Measurements from ENCODE around the gene RNF144B.
"Not testable (repeated sequence)": the region's sequence is repeated elsewhere in the genome, so short reads cannot be mapped to it uniquely, and the experiment has no call there.

The RNF144B gene

GRCh38 chr6:18445228-18445627 lies 58.1 kb downstream of the RNF144B start:
- DNase-seq (ENCODE audit: low spot score): no peak

DNA sequence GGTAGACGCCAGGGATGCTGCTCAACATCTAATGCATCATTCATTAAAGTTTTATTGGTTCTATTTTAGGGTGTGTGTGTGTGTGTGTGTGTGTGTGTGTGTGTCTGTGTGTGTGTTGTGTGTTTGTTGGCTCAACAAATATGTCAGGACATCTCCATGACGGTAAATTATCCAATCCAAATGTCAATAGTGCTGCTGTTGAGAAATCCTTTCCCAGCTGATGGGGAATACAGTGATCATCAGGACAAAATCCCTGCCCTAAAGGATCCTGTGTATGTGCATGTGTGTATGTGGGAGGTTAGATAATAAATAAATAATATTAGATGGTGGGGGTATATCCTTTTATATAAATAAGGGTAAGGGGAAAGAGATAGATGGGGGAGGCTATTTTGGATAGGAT lies 59.6 kb downstream of the RNF144B start:
- no peak for DNase-seq (ENCODE audit: low spot score)

DNA sequence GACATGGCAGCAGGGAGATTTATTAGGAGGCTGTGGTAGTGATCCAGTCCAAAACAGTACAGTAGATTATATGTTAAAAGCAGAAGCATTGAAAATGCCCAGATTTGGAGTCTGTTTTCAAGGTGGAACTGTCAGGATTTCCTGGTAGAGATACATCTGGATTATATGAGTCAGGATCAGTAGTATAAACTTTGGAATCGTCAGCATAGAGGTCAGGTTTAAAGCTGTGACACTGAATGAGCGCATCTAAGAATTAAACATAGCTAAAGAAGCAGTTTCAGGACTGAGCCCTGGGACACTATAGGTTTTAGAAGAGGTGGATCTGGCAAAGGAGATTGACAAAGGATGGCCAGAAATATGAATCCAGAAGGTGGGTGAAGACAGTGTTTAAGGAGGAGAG lies 60.4 kb downstream of the RNF144B start:
- no peak for DNase-seq (ENCODE audit: low spot score)

DNA sequence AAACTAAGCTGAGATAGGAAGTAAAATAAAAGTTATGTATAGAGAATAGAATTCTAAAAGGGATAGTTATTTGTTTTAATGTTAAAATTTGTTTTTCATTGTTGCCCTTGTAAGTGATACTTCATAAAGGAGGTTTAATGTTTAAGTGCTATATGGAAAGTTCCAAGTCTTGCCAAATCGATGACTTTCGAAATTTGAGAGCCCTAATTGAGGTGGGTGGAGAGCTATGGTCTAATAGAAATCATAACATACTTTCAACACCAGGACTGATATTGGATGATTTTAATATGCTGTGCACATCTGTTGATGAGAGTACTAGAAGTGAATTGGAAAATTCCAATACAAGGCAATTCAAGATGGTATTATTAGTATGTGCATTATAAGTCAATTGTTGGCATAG lies 64.6 kb downstream of the RNF144B start:
- no peak for DNase-seq (ENCODE audit: low spot score)

DNA sequence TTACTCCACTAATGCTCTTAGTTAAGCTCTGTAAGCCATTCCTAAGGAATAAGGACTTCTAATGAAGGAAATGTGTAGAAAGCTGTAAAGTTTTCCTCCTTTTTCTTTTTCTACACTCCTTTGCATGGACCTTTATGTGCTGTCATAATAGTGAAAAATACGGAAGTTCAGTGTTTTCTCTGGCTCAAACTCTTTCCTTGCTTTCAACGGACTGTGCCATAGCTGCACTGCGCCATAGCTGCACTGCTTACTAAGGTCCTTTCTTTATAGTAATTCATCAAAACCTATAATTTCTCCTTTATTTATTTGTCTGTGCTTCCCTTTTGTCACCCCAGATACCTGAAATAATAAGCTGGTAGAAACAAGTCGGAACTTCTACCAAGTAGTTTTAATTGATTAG lies 67.3 kb downstream of the RNF144B start:
- DNase-seq (ENCODE audit: low spot score): no peak

DNA sequence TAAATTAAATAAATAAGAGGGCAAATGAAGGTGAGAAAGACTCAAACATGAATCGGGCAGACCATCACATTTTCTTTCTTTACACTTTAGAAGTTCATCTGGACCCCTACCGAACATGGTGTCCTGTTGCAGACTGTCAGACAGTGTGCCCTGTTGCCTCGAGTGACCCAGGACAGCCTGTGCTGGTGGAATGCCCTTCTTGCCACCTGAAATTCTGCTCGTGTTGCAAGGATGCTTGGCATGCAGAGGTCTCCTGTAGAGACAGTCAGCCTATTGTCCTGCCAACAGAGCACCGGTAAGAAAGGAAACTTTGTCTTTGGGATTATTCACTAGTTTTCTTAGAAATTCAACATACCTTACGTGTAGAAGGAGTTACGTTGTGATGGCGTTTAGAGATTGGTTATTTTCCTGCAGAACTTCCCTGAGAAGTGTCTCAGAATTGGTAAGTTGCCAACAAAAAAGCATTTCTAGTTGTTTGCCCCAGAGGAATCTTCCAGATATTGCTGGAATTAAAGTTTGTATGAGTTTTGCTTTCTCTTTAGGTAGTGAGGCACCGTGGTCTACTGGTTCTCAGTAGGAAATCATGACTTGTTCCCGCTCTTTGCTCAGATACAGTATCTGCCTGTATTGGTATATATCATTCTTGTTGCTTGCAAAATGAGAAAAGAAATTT lies 70.1 kb downstream of the RNF144B start:
- DNase-seq (ENCODE audit: low spot score): no peak

DNA sequence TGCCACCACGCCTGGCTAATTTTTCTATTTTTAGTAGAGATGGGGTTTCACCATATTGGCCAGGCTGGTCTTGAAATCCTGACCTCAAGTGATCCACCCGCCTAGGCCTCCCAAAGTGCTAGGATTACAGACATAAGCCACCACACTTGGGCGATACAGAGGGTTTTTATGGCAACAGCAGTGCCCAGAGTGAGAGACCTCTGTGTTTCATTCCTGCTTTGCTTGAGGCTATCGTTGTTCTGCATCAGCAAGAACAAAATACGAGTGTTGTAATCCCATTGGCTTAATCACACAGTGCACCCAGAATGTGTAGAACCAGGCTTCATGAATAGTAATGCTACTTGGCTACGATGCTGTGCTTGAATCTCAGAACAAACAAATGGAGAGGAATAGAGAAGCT lies 70.9 kb downstream of the RNF144B start:
- not testable (repeated sequence) for DNase-seq (ENCODE audit: low spot score)

GRCh38 chr6:18463429-18463828 lies 76.3 kb downstream of the RNF144B start:
- DNase-seq (ENCODE audit: low spot score): no peak

DNA sequence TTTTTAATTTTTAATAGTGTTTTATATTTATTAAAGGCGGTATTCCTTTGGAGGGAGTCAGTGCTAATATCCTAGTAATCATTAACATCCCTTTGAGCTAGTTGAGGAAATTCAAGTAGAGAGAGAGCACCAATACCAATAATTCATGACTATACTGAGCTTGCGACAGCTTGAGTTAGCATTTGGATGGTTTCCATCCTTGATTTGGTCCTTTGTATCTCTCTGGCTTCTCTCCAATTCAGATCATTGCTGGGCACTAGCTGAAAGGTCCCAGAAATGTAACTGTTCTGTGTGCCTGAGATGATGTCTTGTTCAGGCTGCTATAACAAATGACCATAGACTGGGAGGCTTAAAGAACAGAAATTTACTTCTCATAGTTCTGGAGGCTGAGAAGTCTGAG lies 77.0 kb downstream of the RNF144B start:
- DNase-seq (ENCODE audit: low spot score): no peak

GRCh38 chr6:18465410-18466154 lies 78.4 kb downstream of the RNF144B start:
- DNase-seq (ENCODE audit: low spot score): no peak

- no peak for DNase-seq (ENCODE audit: low spot score)
These were observed 80.8 kb downstream of the RNF144B start for GRCh38 chr6:18467741-18468502.

- DNase-seq (ENCODE audit: low spot score): no peak
These were observed 81.3 kb downstream of the RNF144B start for GRCh38 chr6:18468503-18468843.

DNA sequence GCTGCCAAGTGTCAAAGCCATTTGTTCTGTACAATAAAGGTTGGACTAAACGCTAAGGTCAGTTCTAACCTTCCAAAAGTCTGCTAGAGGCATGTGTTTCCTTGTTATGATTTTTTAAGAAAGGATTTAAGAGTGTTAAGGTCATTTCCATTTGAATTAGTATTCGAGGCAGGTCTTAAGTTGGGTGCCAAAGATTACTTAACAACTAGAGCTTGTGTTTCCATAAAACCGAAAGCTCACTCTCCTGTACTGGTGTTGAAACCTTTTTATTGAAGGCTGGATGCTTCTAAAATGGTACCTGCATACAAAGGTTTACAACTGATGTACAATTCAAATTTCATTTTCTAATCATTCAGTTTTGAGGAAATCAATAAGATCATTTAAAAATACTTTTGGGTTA lies 82.4 kb downstream of the RNF144B start:
- no peak for DNase-seq (ENCODE audit: low spot score)

- DNase-seq (ENCODE audit: low spot score): no peak
These were observed 84.2 kb downstream of the RNF144B start for GRCh38 chr6:18471232-18471964.

- DNase-seq (ENCODE audit: low spot score): no peak
These were observed 85.8 kb downstream of the RNF144B start for GRCh38 chr6:18472941-18473340.

- DNase-seq (ENCODE audit: low spot score): no peak
These were observed 86.6 kb downstream of the RNF144B start for GRCh38 chr6:18473755-18474154.

- peak; percentile 50 for DNase-seq (ENCODE audit: low spot score)
These were observed 90.3 kb downstream of the RNF144B start for GRCh38 chr6:18477301-18477941.

DNA sequence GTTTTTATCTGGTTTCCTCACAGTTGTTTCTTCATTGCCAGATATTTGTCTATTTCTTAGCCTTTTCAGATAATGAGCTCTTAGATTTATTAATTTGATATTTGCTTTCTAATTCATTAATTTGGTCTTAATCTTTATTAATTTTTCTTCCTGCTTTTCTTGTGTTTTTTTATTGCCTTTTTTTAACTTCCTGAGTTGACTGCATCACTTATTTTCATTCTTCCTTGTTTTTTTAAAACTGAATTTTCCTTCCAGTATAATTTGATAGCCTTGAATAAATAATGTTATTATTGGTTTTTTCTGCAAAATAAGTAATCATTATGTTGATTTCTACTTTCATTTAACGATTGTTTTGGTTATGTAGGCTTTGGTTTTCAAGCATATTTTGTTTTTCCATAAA lies 91.5 kb downstream of the RNF144B start:
- DNase-seq (ENCODE audit: low spot score): no peak

GRCh38 chr6:18481870-18482269 lies 94.7 kb downstream of the RNF144B start:
- DNase-seq (ENCODE audit: low spot score): no peak

GRCh38 chr6:18485660-18486435 lies 98.7 kb downstream of the RNF144B start:
- no peak for DNase-seq (ENCODE audit: low spot score)

DNA sequence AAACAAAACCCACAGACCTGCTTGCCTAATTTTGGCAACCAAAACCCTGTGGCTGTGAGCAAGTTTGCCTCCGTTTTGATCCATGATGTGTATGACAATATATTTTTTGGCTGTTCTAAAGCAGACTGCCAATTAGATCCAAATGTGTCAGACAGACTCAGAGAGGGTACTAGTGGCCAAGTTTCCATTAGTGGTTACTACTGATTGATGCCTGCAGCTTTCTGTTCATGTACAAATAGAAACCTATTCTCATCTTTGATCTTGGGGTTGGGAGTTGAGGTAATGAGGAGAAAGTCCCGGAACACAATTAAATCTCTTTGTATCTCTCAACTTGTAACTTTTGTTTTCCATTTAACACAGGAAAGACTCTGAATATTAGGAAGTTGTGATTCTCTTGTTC lies 100.9 kb downstream of the RNF144B start:
- DNase-seq (ENCODE audit: low spot score): no peak
